Astrocyte (in vitro differentiated cells and primary cell): Measurements from ENCODE around the gene IBA57.

Experiments
- CTCF ChIP-seq: IDR thresholded peaks from 2 replicates; pipeline ENCODE4 v1.5.1; 2011; ENCODE audit warnings: low read depth, mild to moderate bottlenecking, inconsistent platforms, low read length, moderate library complexity; ENCODE audit not compliant: insufficient read depth
- EZH2 ChIP-seq: IDR thresholded peaks from 2 replicates; pipeline ENCODE4 v1.6.1; 2012; ENCODE audit warnings: mild to moderate bottlenecking, low read length, inconsistent platforms; ENCODE audit not compliant: insufficient read depth

- TF ChIP-seq CTCF (no peak), EZH2 (no peak)
Measured at GRCh38 chr1:228180271-228180958, 14.8 kb downstream of the IBA57 start.
